HG03442 (cell line): ENCODE results near the gene HEMGN.

Experiments
- ATAC-seq: cut with Tn5 transposase; IDR thresholded peaks from one replicate; pipeline ENCODE4 v1.9.1; 2021; ENCODE audit warnings: mild to moderate bottlenecking, moderate library complexity; ENCODE audit not compliant: unreplicated experiment

HEMGN gene

GRCh38 chr9:97934321-97935115 is 3.5 kb downstream of the HEMGN start:
- ATAC-seq = no peak

GRCh38 chr9:97933297-97933998 is 4.5 kb downstream of the HEMGN start:
- no peak for ATAC-seq

GRCh38 chr9:97930972-97931371 is 7.0 kb downstream of the HEMGN start:
- ATAC-seq = no peak

GRCh38 chr9:97928986-97929604 is 8.9 kb downstream of the HEMGN start:
- no peak for ATAC-seq

GRCh38 chr9:97925497-97926334 is 12.3 kb downstream of the HEMGN start:
- ATAC-seq = no peak

- no peak for ATAC-seq
Observed at GRCh38 chr9:97924386-97924785, 13.6 kb downstream of the HEMGN start.

- no peak for ATAC-seq
Observed at GRCh38 chr9:97923529-97924108, 14.4 kb downstream of the HEMGN start.

- ATAC-seq = peak; percentile 84
Observed at GRCh38 chr9:97921959-97922724, 15.8 kb downstream of the HEMGN start, which contains the start of gene TRMO. TSS of gene TRMO (minus strand) at chr9:97922500. CDS start at chr9:97922493, 7 bp downstream.

- ATAC-seq = no peak
Observed at GRCh38 chr9:97919217-97919813, 18.7 kb downstream of the HEMGN start.

- no peak for ATAC-seq
Observed at GRCh38 chr9:97918611-97919010, 19.4 kb downstream of the HEMGN start.

GRCh38 chr9:97911970-97912369 is 26.0 kb downstream of the HEMGN start:
- no peak for ATAC-seq

- ATAC-seq = no peak
Observed at GRCh38 chr9:97911528-97911927, 26.4 kb downstream of the HEMGN start.

- no peak for ATAC-seq
Observed at GRCh38 chr9:97910357-97910756, 27.6 kb downstream of the HEMGN start.

GRCh38 chr9:97908705-97909104 is 29.3 kb downstream of the HEMGN start:
- ATAC-seq = no peak

- no peak for ATAC-seq
Observed at GRCh38 chr9:97907632-97908031, 30.3 kb downstream of the HEMGN start.

GRCh38 chr9:97907046-97907445 is 30.9 kb downstream of the HEMGN start:
- no peak for ATAC-seq

- ATAC-seq = no peak
Observed at GRCh38 chr9:97906236-97906831, 31.6 kb downstream of the HEMGN start.

- no peak for ATAC-seq
Observed at GRCh38 chr9:97905228-97905627, 32.7 kb downstream of the HEMGN start.

- no peak for ATAC-seq
Observed at GRCh38 chr9:97904725-97905124, 33.2 kb downstream of the HEMGN start.
